GM18502 (cell line): ENCODE data around the gene PAPPA.

ENCODE experiments used
- ATAC-seq: cut with Tn5 transposase; IDR thresholded peaks from one replicate; pipeline ENCODE4 v1.9.1; 2021; ENCODE audit warnings: mild to moderate bottlenecking; ENCODE audit not compliant: unreplicated experiment, poor library complexity

Gene PAPPA

GRCh38 chr9:116394070-116394469 is 240.5 kb downstream of the PAPPA start:
- ATAC-seq, result no peak

- ATAC-seq, result no peak
Observed at GRCh38 chr9:116394894-116395698, 241.5 kb downstream of the PAPPA start.

- ATAC-seq, result no peak
Observed at GRCh38 chr9:116395699-116396037, 242.1 kb downstream of the PAPPA start.

GRCh38 chr9:116403171-116403570 is 249.6 kb downstream of the PAPPA start:
- ATAC-seq, result no peak

GRCh38 chr9:116404228-116404627 is 250.6 kb downstream of the PAPPA start:
- no peak for ATAC-seq

GRCh38 chr9:116405321-116405720 is 251.7 kb downstream of the PAPPA start:
- ATAC-seq, result no peak

GRCh38 chr9:116406469-116406868 is 252.9 kb downstream of the PAPPA start:
- no peak for ATAC-seq

- ATAC-seq, result no peak
Observed at GRCh38 chr9:116409129-116409528, 255.5 kb downstream of the PAPPA start.

- no peak for ATAC-seq
Observed at GRCh38 chr9:116409638-116410037, 256.0 kb downstream of the PAPPA start.

GRCh38 chr9:116411506-116411905 is 257.9 kb downstream of the PAPPA start:
- ATAC-seq, result no peak

GRCh38 chr9:116414374-116414773 is 260.8 kb downstream of the PAPPA start:
- no peak for ATAC-seq

GRCh38 chr9:116416421-116416820 is 262.8 kb downstream of the PAPPA start:
- no peak for ATAC-seq

GRCh38 chr9:116417464-116417863 is 263.9 kb downstream of the PAPPA start:
- ATAC-seq, result no peak

GRCh38 chr9:116419181-116419580 is 265.6 kb downstream of the PAPPA start:
- no peak for ATAC-seq

GRCh38 chr9:116420993-116421538 is 267.5 kb downstream of the PAPPA start:
- ATAC-seq, result no peak

- no peak for ATAC-seq
Observed at GRCh38 chr9:116422119-116422979, 268.8 kb downstream of the PAPPA start.

GRCh38 chr9:116423149-116423548 is 269.6 kb downstream of the PAPPA start:
- no peak for ATAC-seq

GRCh38 chr9:116425244-116425643 is 271.7 kb downstream of the PAPPA start:
- ATAC-seq, result no peak

- ATAC-seq, result no peak
Observed at GRCh38 chr9:116430849-116431248, 277.3 kb downstream of the PAPPA start.

GRCh38 chr9:116432051-116432450 is 278.5 kb downstream of the PAPPA start:
- ATAC-seq, result no peak

GRCh38 chr9:116434314-116434713 is 280.7 kb downstream of the PAPPA start:
- ATAC-seq, result no peak
